Karpas-422 (cell line): Measurements from ENCODE around the gene NKAIN1. TPM values are rescaled to one million over a fixed set of nuclear protein-coding genes. Genes with fewer than 3 reads are reported as not detected.
A peak's percentile ranks its signal among the peaks of the same experiment; 100 is the strongest.

Experiments
- DNase-seq: peaks from one replicate; pipeline ENCODE4 v3.0.0-alpha.2; 2015
- H2AFZ ChIP-seq: fragments of 200-600 bp; sonication (generic); 2 replicates; pipeline ENCODE4 v1.6.1; 2014; ENCODE audit warnings: antibody characterized with exemption, low read length, mixed read lengths
- H3K27ac ChIP-seq: fragments of 200-600 bp; sonication (generic); 2 replicates; pipeline ENCODE4 v1.5.1; 2014; ENCODE audit warnings: mild to moderate bottlenecking, low read length, moderate library complexity
- H3K27me3 ChIP-seq: fragments of 200-600 bp; sonication (generic); 2 replicates; pipeline ENCODE4 v1.6.1; 2014; ENCODE audit warnings: low read length, mixed read lengths
- H3K36me3 ChIP-seq: fragments of 200-600 bp; sonication (generic); 2 replicates; pipeline ENCODE4 v1.6.1; 2014; ENCODE audit warnings: low read length, mixed read lengths; ENCODE audit not compliant: insufficient read depth
- H3K4me1 ChIP-seq: fragments of 200-600 bp; sonication (generic); 2 replicates; pipeline ENCODE4 v1.6.1; 2014; ENCODE audit warnings: mild to moderate bottlenecking, low read length, mixed read lengths
- H3K4me2 ChIP-seq: fragments of 200-600 bp; sonication (generic); 2 replicates; pipeline ENCODE4 v1.6.1; 2014; ENCODE audit warnings: low read length, low read depth, mild to moderate bottlenecking; ENCODE audit not compliant: poor library complexity, severe bottlenecking
- H3K4me3 ChIP-seq: fragments of 200-600 bp; sonication (generic); 2 replicates; pipeline ENCODE4 v1.5.1; 2014; ENCODE audit warnings: mild to moderate bottlenecking, antibody characterized with exemption, low read length, mixed read lengths
- H3K79me2 ChIP-seq: fragments of 200-600 bp; sonication (generic); 2 replicates; pipeline ENCODE4 v1.6.1; 2014; ENCODE audit warnings: mild to moderate bottlenecking, low read length, mixed read lengths
- H3K9ac ChIP-seq: fragments of 200-600 bp; sonication (generic); 2 replicates; pipeline ENCODE4 v1.6.0; 2014; ENCODE audit warnings: low read length
- H3K9me2 ChIP-seq: fragments of 200-600 bp; sonication (generic), shearing (Covaris generic); replicated peaks from 2 replicates; pipeline ENCODE4 v1.6.0; 2014; ENCODE audit warnings: mild to moderate bottlenecking, low read length, moderate library complexity; ENCODE audit not compliant: insufficient read depth
- H3K9me3 ChIP-seq: fragments of 300-700, 200-600 bp; sonication (generic); 2 replicates; pipeline ENCODE4 v1.6.1; 2014; ENCODE audit warnings: low read length, mixed read lengths
- H4K20me1 ChIP-seq: fragments of 200-600 bp; sonication (generic); 2 replicates; pipeline ENCODE4 v1.6.1; 2014; ENCODE audit warnings: mild to moderate bottlenecking, antibody characterized with exemption, low read length, low read depth; ENCODE audit not compliant: insufficient read depth
- total RNA-seq: library from RNA; depleted of rRNA; stranded (reverse); fragments of >200 nt; shearing (Covaris generic); gene quantifications from 2 replicates; pipeline ENCODE4 v1.2.3, GENCODE V29; 2014; ENCODE audit warnings: low replicate concordance

NKAIN1 gene
- total RNA-seq, 1 experiment from 2014 or later, result not detected

GRCh38 chr1:31243501-31244286 is 4.0 kb upstream of the NKAIN1 start:
- H3K4me1 ChIP-seq, result peaks cover 4% of the 10 kb centered on the region

GRCh38 chr1:31241321-31241720 is 1.6 kb upstream of the NKAIN1 start:
- peak overlapping the region; percentile 79; the same call in 1 of the 2 replicates for H2AFZ ChIP-seq
- no peak overlapping the region for H3K27ac ChIP-seq
- H4K20me1 ChIP-seq, result no peaks in the 10 kb centered on the region
- peaks cover 4% of the 10 kb centered on the region for H3K4me1 ChIP-seq
- H3K27me3 ChIP-seq, result no peaks in the 10 kb centered on the region
- no peaks in the 10 kb centered on the region for H3K9me3 ChIP-seq
- H3K9ac ChIP-seq, result 0 out of 2 replicates have a peak overlapping the region, but pooled peaks have one; percentile 30
- peak overlapping the region; percentile 53 for H3K4me2 ChIP-seq
- H3K36me3 ChIP-seq, result no peaks in the 10 kb centered on the region
- DNase-seq, result peak; percentile 61
- H3K4me3 ChIP-seq, result 0 out of 2 replicates have a peak overlapping the region, but pooled peaks have one; percentile 36
- no peaks in the 10 kb centered on the region for H3K79me2 ChIP-seq
- no peaks in the 10 kb centered on the region for H3K9me2 ChIP-seq

More at GRCh38 chr1:31243501-31244286, 4.0 kb upstream of the NKAIN1 start:
- Histone ChIP-seq H3K9me3 (no peaks in the 10 kb centered on the region), H3K79me2 (no peaks in the 10 kb centered on the region), H3K9ac (no peak overlapping the region), H2AFZ (no peak overlapping the region), H3K9me2 (no peaks in the 10 kb centered on the region), H3K36me3 (no peaks in the 10 kb centered on the region), H3K4me2 (no peak overlapping the region), H3K27me3 (no peaks in the 10 kb centered on the region), H4K20me1 (no peaks in the 10 kb centered on the region), H3K4me3 (no peak overlapping the region), H3K27ac (no peak overlapping the region)
- DNase-seq, result no peak

GRCh38 chr1:31238986-31239613 is 587 bp downstream of the NKAIN1 start:
- H3K4me1 ChIP-seq, result peaks cover 4% of the 10 kb centered on the region
- H2AFZ ChIP-seq, result no peak overlapping the region
- H3K27me3 ChIP-seq, result no peaks in the 10 kb centered on the region
- no peaks in the 10 kb centered on the region for H3K36me3 ChIP-seq
- DNase-seq, result no peak
- H3K9me3 ChIP-seq, result no peaks in the 10 kb centered on the region
- H3K4me3 ChIP-seq, result no peak overlapping the region
- no peaks in the 10 kb centered on the region for H3K9me2 ChIP-seq
- H3K9ac ChIP-seq, result no peak overlapping the region
- no peak overlapping the region for H3K4me2 ChIP-seq
- no peaks in the 10 kb centered on the region for H3K79me2 ChIP-seq
- H4K20me1 ChIP-seq, result no peaks in the 10 kb centered on the region
- H3K27ac ChIP-seq, result no peak overlapping the region

GRCh38 chr1:31238612-31238985 is 1.1 kb downstream of the NKAIN1 start:
- Histone ChIP-seq H3K27ac (no peak overlapping the region), H3K9me3 (no peaks in the 10 kb centered on the region), H3K79me2 (no peaks in the 10 kb centered on the region), H3K27me3 (no peaks in the 10 kb centered on the region), H3K9ac (no peak overlapping the region), H3K4me2 (no peak overlapping the region), H3K4me3 (no peak overlapping the region), H3K36me3 (no peaks in the 10 kb centered on the region), H3K4me1 (peaks cover 4% of the 10 kb centered on the region), H2AFZ (no peak overlapping the region), H3K9me2 (no peaks in the 10 kb centered on the region), H4K20me1 (no peaks in the 10 kb centered on the region)
- no peak for DNase-seq

GRCh38 chr1:31234870-31235269 is 4.8 kb downstream of the NKAIN1 start:
- Histone ChIP-seq H4K20me1 (no peaks in the 10 kb centered on the region), H3K9me3 (no peaks in the 10 kb centered on the region), H2AFZ (no peak overlapping the region), H3K4me3 (no peak overlapping the region), H3K9ac (no peak overlapping the region), H3K9me2 (no peaks in the 10 kb centered on the region), H3K79me2 (no peaks in the 10 kb centered on the region), H3K27me3 (no peaks in the 10 kb centered on the region), H3K4me2 (no peak overlapping the region), H3K4me1 (no peaks in the 10 kb centered on the region), H3K27ac (no peak overlapping the region), H3K36me3 (no peaks in the 10 kb centered on the region)
- DNase-seq, result no peak

GRCh38 chr1:31234123-31234708 is 5.5 kb downstream of the NKAIN1 start:
- Histone ChIP-seq H3K4me2 (no peak overlapping the region), H3K4me1 (no peaks in the 10 kb centered on the region), H3K9me2 (no peaks in the 10 kb centered on the region), H3K79me2 (no peaks in the 10 kb centered on the region), H3K9me3 (no peaks in the 10 kb centered on the region), H3K9ac (no peak overlapping the region), H2AFZ (no peak overlapping the region), H4K20me1 (no peaks in the 10 kb centered on the region), H3K36me3 (no peaks in the 10 kb centered on the region), H3K27me3 (no peaks in the 10 kb centered on the region), H3K4me3 (no peak overlapping the region), H3K27ac (no peak overlapping the region)
- DNase-seq, result no peak

GRCh38 chr1:31232689-31233088 is 7.0 kb downstream of the NKAIN1 start:
- H3K9me3 ChIP-seq, result no peaks in the 10 kb centered on the region
- no peak overlapping the region for H3K4me3 ChIP-seq
- DNase-seq, result no peak
- no peak overlapping the region for H3K27ac ChIP-seq
- H2AFZ ChIP-seq, result no peak overlapping the region
- H3K9ac ChIP-seq, result no peak overlapping the region
- H3K9me2 ChIP-seq, result no peaks in the 10 kb centered on the region
- H3K4me2 ChIP-seq, result no peak overlapping the region
- H3K4me1 ChIP-seq, result no peaks in the 10 kb centered on the region
- H3K79me2 ChIP-seq, result no peaks in the 10 kb centered on the region
- no peaks in the 10 kb centered on the region for H4K20me1 ChIP-seq
- H3K36me3 ChIP-seq, result no peaks in the 10 kb centered on the region
- H3K27me3 ChIP-seq, result no peaks in the 10 kb centered on the region

GRCh38 chr1:31231802-31232201 is 7.9 kb downstream of the NKAIN1 start:
- no peaks in the 10 kb centered on the region for H3K27me3 ChIP-seq
- H3K9me2 ChIP-seq, result no peaks in the 10 kb centered on the region
- no peaks in the 10 kb centered on the region for H4K20me1 ChIP-seq
- no peak overlapping the region for H3K4me3 ChIP-seq
- no peaks in the 10 kb centered on the region for H3K4me1 ChIP-seq
- no peak overlapping the region for H2AFZ ChIP-seq
- H3K79me2 ChIP-seq, result no peaks in the 10 kb centered on the region
- no peak overlapping the region for H3K9ac ChIP-seq
- no peak overlapping the region for H3K27ac ChIP-seq
- H3K9me3 ChIP-seq, result no peaks in the 10 kb centered on the region
- no peaks in the 10 kb centered on the region for H3K36me3 ChIP-seq
- no peak overlapping the region for H3K4me2 ChIP-seq
- no peak for DNase-seq
